HG03103 (cell line): ENCODE measurements around the gene ATP8B3.

Experiments used
- ATAC-seq: cut with Tn5 transposase; IDR thresholded peaks from one replicate; pipeline ENCODE4 v1.9.1; 2021; ENCODE audit warnings: low read depth; ENCODE audit not compliant: unreplicated experiment

ATP8B3 gene

DNA sequence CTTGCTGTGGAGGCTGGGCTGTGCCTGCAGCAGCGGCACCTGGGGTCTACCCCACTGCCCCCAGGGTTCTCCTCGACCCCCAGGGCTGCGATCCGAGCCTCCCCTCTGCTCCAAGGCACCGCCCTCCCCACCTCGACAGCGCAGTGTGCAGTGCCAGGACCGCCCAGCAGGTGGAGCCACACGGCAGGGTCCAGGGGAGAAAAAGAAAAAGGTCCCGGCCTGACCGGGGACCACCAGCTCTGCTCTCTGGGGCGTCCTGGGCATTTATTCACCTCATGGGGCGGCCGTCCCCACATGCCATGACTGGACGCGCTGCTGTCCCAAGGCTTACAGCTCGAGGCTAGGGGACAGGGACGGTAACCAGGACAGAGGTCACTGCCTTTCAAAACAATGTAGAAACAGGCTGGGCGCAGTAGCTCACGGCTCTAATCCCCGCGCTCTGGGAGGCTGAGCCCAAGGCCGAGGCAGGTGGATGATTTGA lies 25.6 kb upstream of the ATP8B3 start:
- no peak for ATAC-seq

DNA sequence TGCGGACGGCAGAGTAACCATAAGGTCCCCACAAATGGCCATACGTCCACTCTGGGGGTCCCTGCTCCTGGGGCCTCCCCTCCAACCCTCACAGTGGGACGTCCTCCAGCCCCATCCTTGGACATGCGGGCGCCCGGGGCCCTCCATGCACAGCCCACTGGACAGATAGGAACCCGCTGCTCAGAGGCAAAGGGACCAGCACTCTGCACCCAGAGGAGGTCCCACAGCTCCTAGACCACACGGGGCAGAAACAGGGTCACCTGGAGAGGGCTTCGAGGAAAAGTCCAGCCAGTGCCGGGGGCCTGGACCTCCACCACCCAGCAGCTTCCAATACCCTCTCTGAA lies 25.1 kb upstream of the ATP8B3 start:
- no peak for ATAC-seq

DNA sequence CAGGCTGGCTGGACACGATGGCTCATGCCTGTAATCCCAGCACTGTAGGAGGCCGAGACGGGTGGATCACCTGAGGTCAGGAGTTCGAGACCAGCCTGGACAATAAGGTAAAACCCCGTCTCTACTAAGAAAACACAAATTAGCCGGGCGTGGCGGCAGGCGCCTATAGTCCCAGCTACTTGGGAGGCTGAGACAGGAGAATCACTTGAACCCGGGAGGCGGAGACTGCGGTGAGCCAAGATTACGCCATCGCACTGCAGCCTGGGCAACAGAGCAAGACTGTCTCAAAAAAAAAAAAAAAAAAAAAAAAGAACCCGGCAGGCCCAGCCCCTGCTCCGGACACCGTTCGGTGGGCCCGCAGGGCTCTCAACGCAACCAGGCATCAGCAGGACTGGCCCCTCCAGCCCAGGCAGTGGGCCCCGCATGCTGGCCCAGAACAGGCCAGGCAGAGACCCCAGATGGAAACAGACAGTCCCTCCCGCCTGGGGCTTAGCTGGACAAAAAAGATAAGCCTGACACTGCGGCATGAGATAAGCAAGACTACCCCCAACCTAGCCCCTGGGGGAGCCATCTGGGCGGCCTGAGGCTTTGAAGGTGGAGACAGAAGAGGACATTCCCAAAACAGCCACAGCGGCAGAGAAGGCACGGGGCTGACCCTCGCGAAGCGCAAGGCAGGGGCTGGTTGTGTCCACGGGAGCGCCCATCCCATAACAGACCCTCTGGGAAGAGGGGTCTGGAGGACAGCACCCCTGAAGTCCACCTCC lies 24.6 kb upstream of the ATP8B3 start:
- no peak for ATAC-seq

DNA sequence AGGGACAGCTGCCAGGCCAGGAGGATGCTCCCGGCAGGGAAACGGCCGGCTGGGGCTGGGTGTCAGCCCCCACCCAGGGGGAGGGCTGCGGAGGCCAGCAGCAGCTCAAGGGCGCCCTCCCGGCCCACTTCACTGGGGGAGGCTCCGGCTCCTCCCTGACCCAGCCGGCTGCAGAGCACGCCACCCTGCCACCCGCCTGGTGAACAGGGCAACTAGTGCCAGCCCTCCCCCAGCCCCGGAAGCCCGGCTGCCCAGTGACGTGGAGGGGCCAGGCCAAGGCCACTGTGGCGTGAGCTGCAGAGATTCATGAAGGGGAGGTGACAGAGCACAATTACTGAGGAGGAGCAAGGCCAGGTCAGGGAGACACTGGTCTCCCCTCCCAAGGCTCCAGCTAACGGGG lies 21.5 kb upstream of the ATP8B3 start:
- ATAC-seq, result no peak

DNA sequence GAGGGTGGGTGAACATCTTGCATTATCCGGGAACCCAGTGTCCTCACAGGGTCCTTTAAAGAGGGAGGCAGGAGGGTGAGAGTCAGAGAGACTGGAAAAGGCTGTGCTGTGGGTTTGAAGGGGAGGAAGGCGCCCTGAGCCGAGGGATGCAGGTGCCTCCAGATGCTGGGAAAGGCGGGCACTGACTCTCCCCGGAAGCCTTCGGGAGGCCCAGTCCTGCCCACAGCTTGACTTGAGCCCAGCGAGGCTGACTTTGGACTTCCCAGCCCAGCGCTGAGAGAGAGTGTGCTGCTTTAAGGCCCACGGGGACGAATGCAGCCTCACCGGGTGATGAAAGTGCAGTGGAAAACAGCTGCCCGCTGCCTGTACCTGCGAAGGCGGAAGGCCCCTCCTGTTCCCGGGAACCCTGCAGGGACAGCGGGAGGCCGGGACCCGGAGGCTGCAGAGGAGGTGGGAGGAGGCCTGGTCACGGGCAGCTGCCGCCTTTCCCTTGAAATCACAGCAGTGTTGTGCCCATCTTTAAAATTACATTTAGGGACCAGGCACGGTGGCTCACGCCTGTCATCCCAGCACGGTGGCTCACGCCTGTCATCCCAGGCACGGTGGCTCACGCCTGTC lies 20.1 kb upstream of the ATP8B3 start:
- no peak for ATAC-seq

DNA sequence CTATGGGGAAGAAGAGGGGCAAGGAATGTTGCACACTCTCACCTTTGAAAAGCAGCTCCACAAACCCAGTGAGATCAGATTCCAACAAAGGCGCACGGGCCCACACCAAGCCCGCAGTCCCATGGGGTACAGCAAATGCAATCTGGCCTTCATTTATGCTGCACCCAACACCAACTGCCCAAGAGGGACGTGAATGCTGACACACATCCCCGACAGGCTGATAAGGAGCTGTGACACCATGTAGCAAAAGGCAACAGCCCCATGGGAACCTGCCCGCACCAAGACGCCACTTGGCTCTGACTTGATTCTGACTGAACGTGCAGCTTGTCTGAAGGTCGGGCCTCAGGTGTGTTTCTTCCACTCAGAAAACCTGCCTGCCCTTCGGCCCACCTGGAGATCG lies 18.9 kb upstream of the ATP8B3 start:
- no peak for ATAC-seq

DNA sequence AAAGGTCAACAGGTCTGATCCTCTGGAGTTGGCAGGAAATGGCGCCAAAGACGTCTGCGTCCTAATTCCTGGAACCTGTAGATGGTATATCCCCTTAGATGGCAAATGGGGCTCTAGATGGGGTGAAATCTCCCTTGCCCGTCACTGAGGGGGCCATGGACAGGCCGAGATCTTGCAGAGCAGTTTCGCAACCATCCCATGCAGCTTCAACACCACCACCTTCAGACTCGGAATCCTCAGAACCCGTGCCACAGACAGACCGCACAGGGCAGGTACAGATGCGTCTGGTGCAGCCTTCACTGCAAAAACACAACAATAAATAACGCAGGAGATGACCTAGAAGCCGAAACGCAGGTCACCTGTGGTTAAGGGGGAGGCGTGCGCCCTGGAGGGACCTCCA lies 18.5 kb upstream of the ATP8B3 start:
- no peak for ATAC-seq

DNA sequence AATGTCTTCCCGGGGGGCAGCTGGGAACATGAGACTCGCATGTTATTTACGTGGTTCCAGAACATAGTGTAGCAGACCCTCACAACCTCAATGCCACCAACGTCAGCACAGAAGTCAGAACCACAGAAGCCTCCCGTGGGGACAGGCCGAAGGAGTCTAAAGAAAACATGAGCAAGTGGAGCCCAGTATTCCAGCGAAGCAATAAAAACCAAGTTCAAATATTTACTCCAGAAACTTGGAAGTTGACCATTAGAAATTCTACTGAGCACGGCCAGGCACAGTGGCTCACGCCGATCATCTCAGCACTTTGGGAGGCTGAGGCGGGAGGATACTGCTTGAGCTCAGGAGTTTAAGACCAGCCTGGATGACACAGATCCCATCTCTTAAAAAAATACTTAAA lies 17.9 kb upstream of the ATP8B3 start:
- no peak for ATAC-seq

DNA sequence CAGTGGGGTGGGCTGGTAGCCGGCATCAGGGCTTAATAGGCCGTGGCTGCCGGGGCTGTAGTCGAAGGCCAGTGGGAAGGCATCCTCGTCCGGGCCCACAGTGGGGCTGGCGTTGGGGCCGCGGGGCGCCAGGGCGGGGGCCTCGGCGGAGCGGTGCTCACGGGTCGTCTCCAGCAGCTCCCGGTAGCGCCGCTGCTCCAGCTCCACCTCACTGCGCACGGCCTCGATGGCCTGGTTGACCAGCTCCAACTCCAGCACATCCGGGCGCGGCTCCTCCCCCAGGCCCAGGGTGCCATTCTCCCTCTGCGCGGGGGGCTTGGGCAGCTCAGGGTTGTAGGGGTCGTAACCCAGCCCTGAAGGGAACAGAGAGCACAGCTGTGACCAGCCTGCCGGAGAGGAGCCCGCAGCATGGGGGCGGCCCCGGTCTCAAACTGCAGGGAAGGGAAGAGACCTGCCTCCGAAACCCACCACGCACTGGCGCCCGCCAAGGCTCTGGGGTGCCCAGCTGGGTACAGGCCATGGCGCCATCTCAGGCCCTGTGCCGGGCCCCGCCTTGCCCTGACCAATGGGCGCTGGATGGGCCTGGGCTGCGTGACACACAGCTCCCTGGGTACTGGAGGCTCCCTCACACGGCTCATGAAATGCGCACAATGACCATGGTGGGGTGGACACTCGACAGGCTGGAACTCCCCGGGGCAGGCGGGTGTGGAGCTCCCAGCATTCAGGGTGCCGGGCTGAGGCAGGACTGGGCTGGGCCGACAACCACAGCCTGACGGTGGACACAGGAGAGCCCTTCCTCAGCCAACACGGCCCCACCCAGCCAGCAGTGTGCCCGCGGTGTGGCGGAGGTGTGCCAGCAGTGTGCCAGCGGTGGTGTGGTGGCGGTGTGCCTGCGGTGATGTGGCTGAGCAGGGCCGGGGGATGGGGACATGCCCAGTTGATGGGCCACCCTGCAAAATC lies 16.5 kb upstream of the ATP8B3 start:
- no peak for ATAC-seq

DNA sequence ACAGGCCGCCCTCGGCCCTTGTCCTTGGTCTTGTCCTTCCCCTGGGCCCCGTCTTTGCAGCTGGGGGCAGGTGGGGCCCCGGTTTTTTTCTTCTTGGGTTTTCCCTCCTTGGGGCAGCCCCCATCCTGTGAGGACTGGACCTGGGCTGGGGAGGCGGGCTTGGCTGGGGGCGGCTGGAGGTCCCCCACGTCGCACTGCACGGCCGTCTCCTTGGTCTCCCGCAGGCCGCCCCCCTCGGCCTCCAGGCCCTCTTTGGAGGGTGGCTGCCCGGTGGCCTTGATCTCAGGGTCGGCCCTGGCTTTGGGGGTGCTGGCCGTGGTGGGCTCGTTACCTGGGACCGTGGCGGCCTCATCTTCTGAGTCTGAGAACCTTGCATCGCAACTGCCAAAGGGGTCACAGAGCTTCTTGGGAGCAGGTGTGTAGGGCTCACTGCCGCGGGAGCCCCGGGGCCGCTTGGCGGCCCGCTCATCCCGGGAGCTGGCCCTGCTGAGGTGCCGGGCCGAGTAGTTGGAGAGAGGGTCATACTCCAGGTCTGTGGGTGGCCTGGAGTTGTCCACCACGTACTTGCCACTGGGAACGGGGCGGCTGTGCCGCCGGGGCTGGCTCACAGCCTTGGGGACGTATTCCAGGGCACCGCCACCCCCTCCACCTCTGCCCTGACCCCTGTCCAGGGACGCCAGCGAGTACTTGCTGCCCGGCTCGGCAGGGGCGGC lies 15.6 kb upstream of the ATP8B3 start:
- no peak for ATAC-seq

DNA sequence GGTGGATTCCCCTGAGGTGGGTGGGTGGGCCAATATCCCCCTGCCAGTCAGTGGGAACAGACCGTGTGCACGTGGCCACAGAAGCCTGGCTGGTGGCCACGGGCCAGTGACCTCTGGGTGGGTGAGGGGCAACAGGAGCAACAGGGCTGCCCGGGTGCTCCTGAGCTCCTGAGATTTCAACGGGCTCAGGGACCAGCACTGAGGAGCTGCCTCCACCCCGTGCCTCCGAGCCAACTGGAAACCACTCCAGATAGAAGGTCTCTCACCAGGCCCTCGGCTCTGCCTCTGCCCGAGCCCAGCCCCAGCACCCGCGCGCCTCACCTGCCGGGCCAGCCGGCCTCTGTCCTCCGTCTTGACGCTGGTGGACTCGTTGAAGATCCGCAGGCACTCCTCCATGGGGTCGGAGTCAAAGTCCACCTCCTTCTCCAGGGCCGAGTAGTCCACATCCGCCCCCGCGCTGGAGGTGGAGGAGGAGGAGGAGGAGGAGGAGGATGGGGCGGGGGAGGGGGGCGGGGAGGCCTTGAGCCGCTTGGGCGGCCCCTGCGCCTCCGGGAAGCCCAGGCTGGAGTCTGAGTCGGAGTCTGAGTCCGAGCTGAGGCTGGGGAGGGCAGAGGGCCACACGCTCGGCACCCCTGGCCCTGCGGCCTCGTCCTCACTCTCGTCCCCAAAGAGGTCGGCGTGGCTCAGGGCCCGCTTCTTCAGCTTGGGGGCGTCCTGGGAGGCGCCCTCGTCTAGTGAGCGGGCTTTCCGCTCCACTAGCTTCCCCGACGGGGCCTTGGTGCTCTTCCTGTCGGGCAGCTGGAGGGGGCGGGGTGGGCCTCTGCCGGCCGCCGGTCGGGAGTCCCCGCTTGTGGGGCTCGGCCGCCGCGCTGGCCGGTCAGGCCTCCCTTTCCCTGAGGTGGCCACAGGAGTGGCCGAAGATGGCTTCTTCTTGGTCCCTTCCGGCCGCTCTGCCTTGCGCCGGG lies 14.8 kb upstream of the ATP8B3 start:
- ATAC-seq, result no peak

DNA sequence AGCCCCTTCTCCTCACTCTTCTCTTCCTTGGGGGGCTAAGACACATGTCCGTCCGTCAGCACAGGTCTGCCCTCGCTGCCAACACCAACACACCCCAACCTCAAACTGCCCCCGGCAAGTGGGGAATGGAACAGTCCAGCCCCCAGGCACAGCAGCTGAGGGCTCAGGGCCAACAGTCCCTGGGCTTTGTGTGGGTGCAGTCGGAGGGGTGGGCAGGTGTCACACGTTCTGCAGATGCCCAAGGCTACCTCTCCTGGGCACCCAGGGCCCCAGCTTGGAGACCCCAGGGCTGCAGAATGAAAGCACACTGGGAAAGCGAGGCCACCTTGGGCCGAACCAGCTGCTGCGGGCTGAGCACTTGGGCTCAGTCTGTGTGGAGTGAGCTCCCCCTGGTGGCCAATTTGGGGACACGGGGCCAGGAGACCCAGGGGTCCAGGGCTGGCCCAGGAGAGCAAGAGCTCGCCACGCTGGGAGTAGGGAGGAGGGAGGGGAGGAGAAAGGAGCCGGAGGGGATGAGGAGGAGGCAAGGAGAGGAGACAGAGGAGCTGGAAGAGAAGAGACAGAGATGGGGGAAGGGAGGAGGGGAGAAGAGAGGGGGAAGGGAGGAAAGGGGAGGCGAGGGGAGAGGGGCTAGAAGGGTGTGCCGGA lies 14.0 kb upstream of the ATP8B3 start:
- no peak for ATAC-seq

DNA sequence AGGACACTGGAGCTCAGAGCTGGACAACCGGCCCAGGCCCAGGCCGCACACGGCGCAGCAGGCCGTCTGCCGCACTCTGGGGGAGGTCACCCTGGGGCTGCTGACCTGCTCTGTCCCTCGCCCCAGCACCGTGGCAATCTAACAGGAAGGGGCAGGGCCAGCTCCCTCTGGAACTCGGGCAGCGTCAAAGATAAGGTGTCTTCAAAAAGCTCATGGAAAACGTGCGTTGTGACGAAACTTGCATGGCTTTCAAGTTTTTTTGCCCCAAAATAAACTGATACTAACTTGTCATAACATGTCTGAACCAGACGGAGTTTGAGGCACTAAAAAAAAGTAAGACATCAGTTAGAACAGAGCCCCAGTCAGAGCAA lies 12.2 kb upstream of the ATP8B3 start:
- ATAC-seq, result no peak

DNA sequence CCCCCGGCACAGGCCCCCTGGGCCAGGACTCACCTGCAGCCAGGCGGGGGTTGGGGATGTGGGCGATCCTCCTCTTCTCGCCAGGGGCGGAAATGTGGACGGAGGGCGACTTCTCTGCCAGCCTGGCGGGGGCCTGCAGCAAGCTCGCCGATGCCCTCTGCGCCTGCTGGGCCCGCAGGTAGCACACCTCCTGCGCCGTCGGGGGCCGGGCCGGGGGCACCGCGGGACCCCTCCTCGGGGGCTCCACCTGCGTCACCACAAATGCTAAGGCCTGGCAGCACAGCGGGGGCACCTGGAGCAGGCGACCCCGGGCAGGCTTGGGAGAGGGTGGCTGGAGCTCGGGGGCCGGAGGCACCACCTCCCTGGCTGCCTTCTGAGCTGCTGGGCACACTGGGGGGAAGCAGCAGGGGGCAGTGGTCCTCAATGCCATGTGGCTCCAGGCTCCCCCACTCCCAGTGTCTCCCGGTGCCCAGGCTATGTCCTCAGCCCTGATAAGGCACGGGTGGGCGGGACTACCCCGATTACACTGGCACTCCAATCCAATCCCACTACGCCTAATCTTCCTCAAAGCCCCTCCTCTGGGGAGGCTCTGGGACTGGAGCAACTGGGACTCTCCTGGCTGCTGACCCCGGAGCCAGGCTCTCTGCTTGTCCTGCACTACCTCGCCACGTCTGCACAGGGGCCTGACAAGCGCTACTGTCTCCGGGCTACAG lies 11.6 kb upstream of the ATP8B3 start:
- ATAC-seq, result no peak

DNA sequence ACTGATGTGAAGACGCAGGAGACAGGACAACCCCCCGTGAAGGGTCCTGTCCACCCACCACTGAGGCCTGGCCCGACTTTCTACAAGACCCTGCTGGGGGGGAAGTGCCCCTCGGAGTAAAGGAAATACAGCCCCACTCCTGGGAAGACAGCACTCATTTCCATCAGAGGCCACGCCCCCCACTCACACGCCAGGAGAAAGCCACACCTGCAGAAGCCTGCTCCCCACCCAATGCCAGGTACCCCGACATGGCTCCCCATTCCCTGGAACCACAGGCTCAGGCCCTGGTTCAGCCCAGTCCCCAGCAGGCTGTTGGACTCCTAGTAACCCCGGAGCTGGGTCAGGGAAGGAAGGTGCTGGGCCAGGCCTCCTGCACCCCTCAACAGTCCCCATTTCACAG lies 10.9 kb upstream of the ATP8B3 start:
- no peak for ATAC-seq

DNA sequence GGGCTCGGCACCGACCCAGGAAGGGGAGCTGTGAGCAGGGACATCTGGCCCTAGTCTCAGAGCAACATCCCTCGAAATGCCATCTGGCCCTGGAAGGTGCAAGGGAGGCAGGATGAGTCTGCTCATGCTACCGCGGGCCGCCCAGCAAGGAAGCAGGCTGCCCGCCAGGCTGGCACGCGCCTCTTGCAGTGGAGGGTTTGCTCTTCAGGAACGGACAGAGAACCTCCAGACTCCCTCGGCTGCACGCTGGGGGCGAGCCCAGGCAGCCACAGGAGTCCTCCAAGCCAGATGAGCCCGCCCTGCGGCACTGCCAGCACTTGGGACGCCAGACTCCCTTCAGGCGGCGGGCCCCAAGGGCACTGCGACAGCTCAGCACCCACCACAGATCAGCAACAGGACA lies 10.1 kb upstream of the ATP8B3 start:
- no peak for ATAC-seq

DNA sequence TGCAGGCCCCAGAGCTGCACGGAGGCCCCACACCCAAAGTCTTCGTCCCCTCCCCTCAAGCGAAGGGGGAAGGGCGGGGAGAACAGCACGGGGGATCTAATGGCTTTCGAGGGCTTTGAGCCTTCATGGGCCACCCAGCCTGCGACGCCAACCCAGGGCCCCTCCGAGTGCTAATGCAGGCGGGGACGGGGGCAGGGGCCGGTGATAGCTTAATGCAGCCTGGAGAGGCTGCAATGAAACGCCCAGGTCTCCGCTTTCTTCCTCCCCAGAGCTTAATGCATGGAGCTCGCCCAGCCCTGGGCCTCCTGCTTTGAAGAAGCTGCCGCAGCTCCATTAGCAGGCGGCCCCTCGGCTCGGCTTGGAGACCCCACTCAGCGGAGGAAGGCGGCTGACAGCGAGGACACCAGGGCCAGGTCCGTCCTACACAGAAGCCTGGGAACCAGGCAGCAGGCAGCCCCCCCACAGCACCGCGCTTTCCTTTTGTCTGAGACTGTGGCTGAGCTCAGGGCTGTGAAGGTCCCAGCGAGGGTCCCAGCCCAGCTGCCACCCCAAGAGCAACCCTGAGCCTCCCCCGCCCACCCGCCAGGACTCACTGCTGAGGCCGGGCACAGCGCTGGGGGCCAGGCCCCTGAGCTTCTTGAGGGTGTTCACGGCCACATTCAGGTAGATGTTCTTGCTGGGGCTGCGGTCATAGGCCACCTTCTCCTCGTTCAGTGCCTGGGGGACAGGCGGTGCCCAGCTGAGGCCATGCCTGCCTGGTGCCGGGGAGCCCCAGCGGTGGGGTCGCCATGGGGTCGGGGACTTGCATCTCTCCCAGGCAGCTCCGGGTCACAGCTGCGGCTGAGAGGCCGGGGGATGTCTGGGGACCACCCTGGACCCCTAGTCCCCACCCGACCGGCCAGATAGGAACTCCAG lies 7.5 kb upstream of the ATP8B3 start:
- no peak for ATAC-seq
